HEK293 (cell line): ENCODE results near the gene SAMM50.

Experiments used
- CTCF ChIP-seq: fragments of 450-650 bp; formaldehyde crosslinking; IDR thresholded peaks from 2 replicates; pipeline ENCODE4 v1.5.1; 2016; ENCODE audit warnings: missing biosample characterization, missing genetic modification characterization
- GLI4 ChIP-seq: fragments of 450-650 bp; formaldehyde crosslinking; IDR thresholded peaks from 2 replicates; pipeline ENCODE4 v1.5.1; 2016; ENCODE audit warnings: missing biosample characterization, missing genetic modification characterization
- IKZF3 ChIP-seq: fragments of 450-650 bp; IDR thresholded peaks from 2 replicates; pipeline ENCODE4 v1.5.0; 2018; ENCODE audit warnings: missing biosample characterization, mild to moderate bottlenecking, missing genetic modification characterization, moderate library complexity
- YY1 ChIP-seq: fragments of 450-650 bp; formaldehyde crosslinking; IDR thresholded peaks from 2 replicates; pipeline ENCODE4 v1.5.1; 2018; ENCODE audit warnings: missing biosample characterization, missing genetic modification characterization
- ZBTB20 ChIP-seq: fragments of 450-650 bp; formaldehyde crosslinking; IDR thresholded peaks from 2 replicates; pipeline ENCODE4 v1.5.1; 2016; ENCODE audit warnings: missing biosample characterization, missing genetic modification characterization
- ZNF174 ChIP-seq: fragments of 450-650 bp; formaldehyde crosslinking; IDR thresholded peaks from 2 replicates; pipeline ENCODE4 v1.5.0; 2017; ENCODE audit warnings: missing biosample characterization, mild to moderate bottlenecking, missing genetic modification characterization
- ZNF18 ChIP-seq: fragments of 450-650 bp; formaldehyde crosslinking; IDR thresholded peaks from 2 replicates; pipeline ENCODE4 v1.5.1; 2016; ENCODE audit warnings: missing biosample characterization, missing genetic modification characterization
- ZNF501 ChIP-seq: fragments of 450-650 bp; formaldehyde crosslinking; IDR thresholded peaks from 2 replicates; pipeline ENCODE4 v1.5.1; 2016; ENCODE audit warnings: missing biosample characterization, missing genetic modification characterization
- ZNF768 ChIP-seq: fragments of 450-650 bp; formaldehyde crosslinking; IDR thresholded peaks from 2 replicates; pipeline ENCODE4 v1.5.1; 2018; ENCODE audit warnings: missing biosample characterization, mild to moderate bottlenecking, missing genetic modification characterization
- ZNF791 ChIP-seq: fragments of 450-650 bp; formaldehyde crosslinking; IDR thresholded peaks from 2 replicates; pipeline ENCODE4 v1.5.1; 2016; ENCODE audit warnings: missing biosample characterization, missing genetic modification characterization
- TF ChIP-seq, protein P1 (sequence below): fragments of 450-650 bp; formaldehyde crosslinking; IDR thresholded peaks from 2 replicates; pipeline ENCODE4 v1.5.1; 2016; ENCODE audit warnings: missing biosample characterization, missing genetic modification characterization

DNA sequence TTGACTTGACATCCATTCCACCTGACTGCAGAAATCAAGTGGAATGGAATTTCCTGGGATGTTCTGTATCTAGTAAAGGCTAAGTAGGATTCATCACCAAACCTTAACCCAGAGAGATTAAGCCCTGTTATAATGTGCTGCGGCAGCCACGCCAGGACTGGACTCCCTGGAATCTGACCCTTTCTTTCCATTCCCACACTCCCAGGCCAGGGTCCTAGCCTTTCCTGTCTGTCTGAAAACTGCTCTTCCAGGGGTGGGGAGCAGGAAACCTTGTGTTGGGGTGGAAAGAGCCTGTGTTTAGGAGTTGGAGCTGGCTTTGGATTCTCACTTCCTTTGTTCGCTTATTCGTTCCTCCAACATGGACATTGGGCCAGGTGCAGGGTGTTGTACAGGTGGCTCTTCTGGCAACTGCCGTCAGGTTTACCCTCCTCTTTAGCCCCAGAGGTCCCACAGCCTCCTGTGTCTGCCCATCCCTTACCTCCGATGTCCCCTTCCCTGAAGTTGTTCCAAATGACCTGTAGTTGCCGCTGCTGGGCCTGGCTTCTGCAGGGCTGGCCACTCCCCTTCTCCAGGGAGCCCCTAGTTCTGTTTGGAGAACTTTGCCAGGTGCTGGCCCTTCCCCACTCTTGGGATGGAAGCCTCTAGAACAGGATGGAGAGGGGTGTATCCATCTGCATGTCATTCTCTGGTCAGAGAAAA, 48.3 kb downstream of the SAMM50 start:
- TF ChIP-seq ZNF501 (tag by site-specific recombination): no peak
- no peak for TF ChIP-seq CTCF (tag by site-specific recombination)
- no peak for TF ChIP-seq ZNF768
- no peak for TF ChIP-seq YY1
- TF ChIP-seq ZNF791 (tag by site-specific recombination): no peak
- TF ChIP-seq, protein P1, sequence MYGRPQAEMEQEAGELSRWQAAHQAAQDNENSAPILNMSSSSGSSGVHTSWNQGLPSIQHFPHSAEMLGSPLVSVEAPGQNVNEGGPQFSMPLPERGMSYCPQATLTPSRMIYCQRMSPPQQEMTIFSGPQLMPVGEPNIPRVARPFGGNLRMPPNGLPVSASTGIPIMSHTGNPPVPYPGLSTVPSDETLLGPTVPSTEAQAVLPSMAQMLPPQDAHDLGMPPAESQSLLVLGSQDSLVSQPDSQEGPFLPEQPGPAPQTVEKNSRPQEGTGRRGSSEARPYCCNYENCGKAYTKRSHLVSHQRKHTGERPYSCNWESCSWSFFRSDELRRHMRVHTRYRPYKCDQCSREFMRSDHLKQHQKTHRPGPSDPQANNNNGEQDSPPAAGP (tag by site-specific recombination): no peak
- TF ChIP-seq ZNF174: no peak
- TF ChIP-seq IKZF3 (tag by site-specific recombination): no peak
- no peak for TF ChIP-seq ZNF18 (tag by site-specific recombination)
- TF ChIP-seq ZBTB20 (tag by site-specific recombination): no peak
- no peak for TF ChIP-seq GLI4 (tag by site-specific recombination)
